Keratinocyte (primary cell): ENCODE data around the gene DIP2B.

ENCODE experiments used
- CTCF ChIP-seq, 3 experiments: IDR thresholded peaks in 1 of 3; conservative IDR thresholded peaks in 1 of 3; optimal IDR thresholded peaks in 1 of 3; 2 replicates in 2 of 3; 3 replicates in 1 of 3; pipeline versions ENCODE3 to v1.5.1; 2011; ENCODE audit warnings: low read length in 3 of 3, mild to moderate bottlenecking in 3 of 3, moderate library complexity in 2 of 3, control low read depth in 1 of 3, inconsistent platforms in 1 of 3; ENCODE audit not compliant: insufficient read depth in 2 of 3; ENCODE audit errors: extremely low read depth in 1 of 3
- EZH2 ChIP-seq: IDR thresholded peaks from one replicate; pipeline ENCODE4 v1.6.1; 2012; ENCODE audit warnings: inconsistent platforms, mild to moderate bottlenecking, low read length, moderate library complexity

GRCh38 chr12:50641566-50641965 is 136.8 kb downstream of the DIP2B start:
- TF ChIP-seq CTCF (optimal IDR thresholded peaks at IDR 0.05 in 1 of 3, IDR thresholded peaks at IDR 0.05 in 1 of 3, conservative IDR thresholded peaks at IDR 0.05 in 1 of 3; ENCODE audit: extremely low read depth in 1 of 3, insufficient read depth in 2 of 3, low read length in 3 of 3) (peak; percentile 13 to 43 (median 29)), EZH2 (no peak)
